Smooth muscle cell (in vitro differentiated cells): ENCODE results near the gene PHACTR1. TPM values are rescaled to one million over a fixed set of nuclear protein-coding genes. Genes with fewer than 3 reads are reported as not detected.
"Not testable (repeated sequence)": the region's sequence is repeated elsewhere in the genome, so short reads cannot be mapped to it uniquely, and the experiment has no call there.

ENCODE experiments used
- DNase-seq: peaks from one replicate; lab custom pipeline; 2025; ENCODE audit not compliant: unreplicated experiment; lab: John Stamatoyannopoulos, UW
- H2AFZ ChIP-seq: fragments of 200-600 bp; sonication (generic); 2 replicates; pipeline ENCODE4 v1.6.0; 2016; ENCODE audit warnings: antibody characterized with exemption, low read depth, mild to moderate bottlenecking
- H3F3A ChIP-seq: fragments of 200-600 bp; sonication (generic); 2 replicates; pipeline ENCODE4 v1.6.0; 2017; ENCODE audit warnings: antibody characterized with exemption, low read depth
- H3K27ac ChIP-seq: fragments of 200-600 bp; sonication (generic); 2 replicates; pipeline ENCODE4 v1.5.1; 2016; ENCODE audit warnings: low read depth, mild to moderate bottlenecking
- H3K27me3 ChIP-seq: fragments of 200-600 bp; sonication (generic); 2 replicates; pipeline ENCODE4 v1.6.1; 2016; ENCODE audit warnings: low read depth, mild to moderate bottlenecking
- H3K36me3 ChIP-seq: fragments of 200-600 bp; sonication (generic); 2 replicates; pipeline ENCODE4 v1.5.1; 2016; ENCODE audit warnings: low read depth
- H3K4me1 ChIP-seq: fragments of 200-600 bp; sonication (generic); 2 replicates; pipeline ENCODE4 v1.5.1; 2016; ENCODE audit warnings: low read depth
- H3K4me2 ChIP-seq: fragments of 200-600 bp; sonication (generic); 2 replicates; pipeline ENCODE4 v1.6.0; 2016; ENCODE audit warnings: mild to moderate bottlenecking
- H3K4me3 ChIP-seq: fragments of 200-600 bp; sonication (generic); 2 replicates; pipeline ENCODE4 v1.5.1; 2016; ENCODE audit warnings: mild to moderate bottlenecking
- H3K79me2 ChIP-seq: fragments of 200-600 bp; sonication (generic); 2 replicates; pipeline ENCODE4 v1.6.0; 2016; ENCODE audit warnings: low read depth, mild to moderate bottlenecking
- H3K9ac ChIP-seq: fragments of 200-600 bp; sonication (generic); 2 replicates; pipeline ENCODE4 v1.6.0; 2016; ENCODE audit warnings: low read depth
- H3K9me3 ChIP-seq: fragments of 200-600 bp; sonication (generic); replicated peaks from 2 replicates; pipeline ENCODE4 v1.5.1; 2016; ENCODE audit warnings: low read depth
- H4K20me1 ChIP-seq: fragments of 200-600 bp; sonication (generic); 2 replicates; pipeline ENCODE4 v1.6.0; 2016; ENCODE audit warnings: low read depth
- CTCF ChIP-seq: fragments of 200-600 bp; sonication (generic); IDR thresholded peaks from 2 replicates; pipeline ENCODE4 v1.5.1; 2017; ENCODE audit warnings: borderline replicate concordance, mild to moderate bottlenecking, antibody characterized with exemption; ENCODE audit not compliant: insufficient read depth, poor library complexity, severe bottlenecking
- WGBS: methylation state at CpG from one replicate; pipeline ENCODE4 v1.1.7; 2016; ENCODE audit warnings: low lambda C conversion rate; 5-methylcytosine and 5-hydroxymethylcytosine counted together
- polyA plus RNA-seq: library from polyadenylated mRNA; unstranded; fragments of >200 nt; fragmentation: Nextera tagmentation; extraction: Ambion mirVana; gene quantifications from 2 replicates; pipeline ENCODE4 v1.2.1, GENCODE V29; 2016
- total RNA-seq: library from RNA; depleted of rRNA; stranded (reverse); fragments of >200 nt; gene quantifications from 2 replicates; pipeline ENCODE4 v1.2.3, GENCODE V29; 2014

The PHACTR1 gene
- total and polyA plus RNA-seq, 2 experiments from 2014 or later = 0.09 to 0.67 TPM

- H3K27ac ChIP-seq = no peak overlapping the region
- DNase-seq = no peak
Observed at GRCh38 chr6:12941422-12941821, 224.9 kb downstream of the PHACTR1 start.

GRCh38 chr6:12943549-12943948 is 227.0 kb downstream of the PHACTR1 start:
- H3K79me2 ChIP-seq = no peaks in the 10 kb centered on the region
- WGBS = 91% methylated on average over 2 of the region's 2 CpGs
- no peaks in the 10 kb centered on the region for H4K20me1 ChIP-seq
- TF ChIP-seq CTCF = no peak
- H3F3A ChIP-seq = no peaks in the 10 kb centered on the region
- no peak for DNase-seq
- peaks cover 7% of the 10 kb centered on the region for H3K27me3 ChIP-seq
- no peak overlapping the region for H3K4me3 ChIP-seq
- H2AFZ ChIP-seq = no peak overlapping the region
- H3K4me1 ChIP-seq = peaks cover 9% of the 10 kb centered on the region
- H3K4me2 ChIP-seq = no peak overlapping the region
- H3K36me3 ChIP-seq = no peaks in the 10 kb centered on the region
- H3K9ac ChIP-seq = no peak overlapping the region
- no peaks in the 10 kb centered on the region for H3K9me3 ChIP-seq
- no peak overlapping the region for H3K27ac ChIP-seq

More at GRCh38 chr6:12941422-12941821, 224.9 kb downstream of the PHACTR1 start:
- TF ChIP-seq CTCF = no peak
- Histone ChIP-seq H3K9ac (no peak overlapping the region), H3K27me3 (peaks cover 7% of the 10 kb centered on the region), H4K20me1 (no peaks in the 10 kb centered on the region), H3K36me3 (no peaks in the 10 kb centered on the region), H3K79me2 (no peaks in the 10 kb centered on the region), H3K4me3 (no peak overlapping the region), H3K4me2 (no peak overlapping the region), H2AFZ (no peak overlapping the region), H3K4me1 (peaks cover 9% of the 10 kb centered on the region), H3F3A (no peaks in the 10 kb centered on the region), H3K9me3 (no peaks in the 10 kb centered on the region)
- WGBS = 70% methylated on average over 8 of the region's 8 CpGs

- Histone ChIP-seq H3K27ac (no peak overlapping the region), H4K20me1 (no peaks in the 10 kb centered on the region), H3K4me2 (no peak overlapping the region), H3K9ac (no peak overlapping the region), H2AFZ (no peak overlapping the region), H3K9me3 (no peaks in the 10 kb centered on the region), H3F3A (no peaks in the 10 kb centered on the region), H3K36me3 (no peaks in the 10 kb centered on the region), H3K79me2 (no peaks in the 10 kb centered on the region), H3K27me3 (peaks cover 7% of the 10 kb centered on the region), H3K4me1 (peaks cover 9% of the 10 kb centered on the region), H3K4me3 (no peak overlapping the region)
- no peak for DNase-seq
- no peak for TF ChIP-seq CTCF
- WGBS = 91% methylated on average over 2 of the region's 2 CpGs
Observed at GRCh38 chr6:12944001-12944400, 227.4 kb downstream of the PHACTR1 start.

GRCh38 chr6:12944528-12944927 is 228.0 kb downstream of the PHACTR1 start:
- H3K4me2 ChIP-seq, H2AFZ ChIP-seq, H3F3A ChIP-seq, H3K36me3 ChIP-seq, H3K4me1 ChIP-seq, DNase-seq, H3K27ac ChIP-seq, H3K27me3 ChIP-seq, H3K79me2 ChIP-seq, H3K4me3 ChIP-seq, H3K9me3 ChIP-seq, H4K20me1 ChIP-seq, H3K9ac ChIP-seq: not testable (repeated sequence)
- 91% methylated on average over 15 of the region's 16 CpGs for WGBS
